Endothelial cell of umbilical vein (primary cell): Measurements from ENCODE around the gene DPP3. TPM values are rescaled to one million over a fixed set of nuclear protein-coding genes. Genes with fewer than 3 reads are reported as not detected.

ENCODE experiments used
- BruUV-seq: library from RNA; stranded (reverse); fragments of 400-500 nt; replicated peaks from 2 replicates; lab custom pipeline; 2021; lab: Mats Ljungman, UMichigan
- CTCF ChIA-PET: fragments of 300-600, 350-600 bp; sonication (Branson Sonifier 250); formaldehyde crosslinking; loops from one replicate; lab custom pipeline; 2021; ENCODE audit warnings: antibody characterized with exemption, inconsistent platforms; lab: Charles Lee
- POLR2A ChIA-PET: fragments of 300-600, 350-600 bp; sonication (Branson Sonifier 250); formaldehyde crosslinking; loops from one replicate; lab custom pipeline; 2021; ENCODE audit warnings: antibody characterized with exemption, inconsistent platforms; lab: Charles Lee
- DNase-seq: peaks from one replicate; pipeline ENCODE4 v3.0.0-alpha.2; 2011; ENCODE audit warnings: low read depth, low spot score
- FAIRE-seq: peaks from 2 replicates; lab custom pipeline; 2011; peaks lifted over from hg19 to GRCh38; lab: Jason Lieb, UNC
- H2AFZ ChIP-seq: 2 replicates; pipeline ENCODE4 v1.6.0; 2012; ENCODE audit warnings: low read depth, low read length, control low read depth, inconsistent platforms
- H3K27ac ChIP-seq: 2 replicates; pipeline ENCODE4 v1.5.1; 2011; ENCODE audit warnings: low read depth, mild to moderate bottlenecking, control low read depth, low read length, moderate library complexity; ENCODE audit not compliant: insufficient read depth
- H3K27me3 ChIP-seq, 2 experiments: 2 replicates each; pipeline versions ENCODE4 v1.6.0 to v1.6.1; 2011; ENCODE audit warnings: low read length in 2 of 2, mixed read lengths in 1 of 2; ENCODE audit not compliant: control insufficient read depth in 2 of 2, insufficient read depth in 2 of 2
- H3K36me3 ChIP-seq, 2 experiments: 2 replicates in 1 of 2; 3 replicates in 1 of 2; pipeline ENCODE4 v1.5.1; 2011; ENCODE audit warnings: low read length in 2 of 2, mild to moderate bottlenecking in 1 of 2, moderate library complexity in 1 of 2; ENCODE audit not compliant: control insufficient read depth in 2 of 2, insufficient read depth in 2 of 2; ENCODE audit errors: extremely low read depth in 1 of 2
- H3K4me1 ChIP-seq: 3 replicates; pipeline ENCODE4 v1.5.1; 2011; ENCODE audit warnings: mild to moderate bottlenecking, low read length; ENCODE audit not compliant: control insufficient read depth, insufficient read depth; ENCODE audit errors: extremely low read depth
- H3K4me2 ChIP-seq: 2 replicates; pipeline ENCODE4 v1.6.1; 2011; ENCODE audit warnings: low read length, control low read depth, mixed read lengths; ENCODE audit not compliant: insufficient read depth
- H3K4me3 ChIP-seq, 3 experiments: fragments of 200-600 bp in 1 of 3; sonication (generic), shearing (Covaris generic) in 1 of 3; replicated peaks in 1 of 3; 2 replicates each; pipeline ENCODE4 v1.5.1; 2011 to 2016; ENCODE audit warnings: control low read depth in 3 of 3, low read length in 3 of 3, mild to moderate bottlenecking in 2 of 3, inconsistent platforms in 1 of 3, low read depth in 1 of 3, moderate library complexity in 1 of 3; ENCODE audit not compliant: insufficient read depth in 1 of 3
- H3K79me2 ChIP-seq: 2 replicates; pipeline ENCODE4 v1.6.0; 2012; ENCODE audit warnings: low read length, inconsistent platforms; ENCODE audit not compliant: control insufficient read depth, insufficient read depth
- H3K9ac ChIP-seq: replicated peaks from 2 replicates; pipeline ENCODE3; 2011; ENCODE audit warnings: low read length, control low read depth; ENCODE audit not compliant: insufficient read depth; ENCODE audit errors: extremely low read depth
- H3K9me1 ChIP-seq: replicated peaks from 3 replicates; pipeline ENCODE4 v1.6.0; 2011; ENCODE audit warnings: mild to moderate bottlenecking, low read length; ENCODE audit not compliant: control insufficient read depth, insufficient read depth; ENCODE audit errors: extremely low read depth
- H3K9me3 ChIP-seq: replicated peaks from 2 replicates; pipeline ENCODE4 v1.5.1; 2012; ENCODE audit warnings: low read length, inconsistent platforms; ENCODE audit not compliant: control insufficient read depth, insufficient read depth
- H4K20me1 ChIP-seq: replicated peaks from 2 replicates; pipeline ENCODE3; 2011; ENCODE audit warnings: mild to moderate bottlenecking, low read length; ENCODE audit not compliant: control insufficient read depth, insufficient read depth; ENCODE audit errors: extremely low read depth
- CTCF ChIP-seq, 2 donors: IDR thresholded peaks; 1 replicate in 1 of 2; 2 replicates in 1 of 2; pipeline ENCODE4 v1.5.1; 2011; ENCODE audit warnings: low read length in 2 of 2, mild to moderate bottlenecking in 2 of 2, moderate library complexity in 2 of 2, control low read depth in 1 of 2, inconsistent platforms in 1 of 2, low read depth in 1 of 2; ENCODE audit not compliant: insufficient read depth in 1 of 2; ENCODE audit errors: extremely low read depth in 1 of 2
- EZH2 ChIP-seq: IDR thresholded peaks from 2 replicates; pipeline ENCODE4 v1.6.1; 2012; ENCODE audit warnings: borderline replicate concordance, low read depth, mild to moderate bottlenecking, moderate library complexity, low read length, inconsistent platforms; ENCODE audit not compliant: severe bottlenecking
- FOS ChIP-seq: IDR thresholded peaks from 2 replicates; pipeline ENCODE4 v1.6.1; 2011; ENCODE audit warnings: mild to moderate bottlenecking, low read length, moderate library complexity, borderline replicate concordance; ENCODE audit not compliant: insufficient read depth
- GATA2 ChIP-seq: IDR thresholded peaks from 2 replicates; pipeline ENCODE4 v1.7.0; 2011; ENCODE audit warnings: low read depth, mild to moderate bottlenecking, moderate library complexity, mixed read lengths, low read length; ENCODE audit not compliant: insufficient read length, insufficient read depth
- JUN ChIP-seq: IDR thresholded peaks from 2 replicates; pipeline ENCODE4 v1.6.1; 2011; ENCODE audit warnings: borderline replicate concordance, low read depth; ENCODE audit not compliant: insufficient read length, insufficient read depth
- MYC ChIP-seq: IDR thresholded peaks from one replicate; pipeline ENCODE4 v1.6.1; 2011; ENCODE audit warnings: mild to moderate bottlenecking, low read depth, low read length
- POLR2A ChIP-seq: IDR thresholded peaks from 2 replicates; pipeline ENCODE4 v1.6.1; 2012; ENCODE audit warnings: low read depth, mild to moderate bottlenecking, control low read depth, low read length
- POLR2AphosphoS5 ChIP-seq: IDR thresholded peaks from 2 replicates; pipeline ENCODE4 v1.6.1; 2012; ENCODE audit warnings: low read depth, mild to moderate bottlenecking, control low read depth, low read length, moderate library complexity; ENCODE audit not compliant: insufficient read depth
- dilution Hi-C: fragments of 300-500 bp; cut with MboI; formaldehyde crosslinking; loops from one replicate; pipeline ENCODE4 v1.15.0; 2019; ENCODE audit warnings: low sequenced_read_pairs; ENCODE audit not compliant: extremely low pct_ligation_motif_present
- intact Hi-C: fragments of 100-400 bp; cut with micrococcal nuclease; formaldehyde crosslinking; loops from one replicate; pipeline ENCODE4 v1.10.0; 2022
- polyA plus RNA-seq, 4 experiments: library from polyadenylated mRNA; depleted of rRNA in 3 of 4; stranded (reverse) in 3 of 4; unstranded in 1 of 4; fragments of >200 nt; gene quantifications; 2 replicates each; pipeline versions ENCODE4 v1.2.1 to v1.2.3, GENCODE V29; 2011 to 2012; ENCODE audit warnings: missing spikeins in 1 of 4
- total RNA-seq: library from RNA; stranded (reverse); gene quantifications from 2 replicates; pipeline ENCODE4 v1.2.3, GENCODE V29; 2021
- TF ChIP-seq, protein P1 (sequence below): IDR thresholded peaks from 2 replicates; pipeline ENCODE4 v1.6.1; 2011; ENCODE audit not compliant: insufficient read depth, insufficient read length

Gene DPP3
- total and polyA plus RNA-seq, 2 donors (not counting 3 experiments of a cell fraction or from before 2014, with no cell fraction given), result 46.4 to 50.4 TPM

DNA sequence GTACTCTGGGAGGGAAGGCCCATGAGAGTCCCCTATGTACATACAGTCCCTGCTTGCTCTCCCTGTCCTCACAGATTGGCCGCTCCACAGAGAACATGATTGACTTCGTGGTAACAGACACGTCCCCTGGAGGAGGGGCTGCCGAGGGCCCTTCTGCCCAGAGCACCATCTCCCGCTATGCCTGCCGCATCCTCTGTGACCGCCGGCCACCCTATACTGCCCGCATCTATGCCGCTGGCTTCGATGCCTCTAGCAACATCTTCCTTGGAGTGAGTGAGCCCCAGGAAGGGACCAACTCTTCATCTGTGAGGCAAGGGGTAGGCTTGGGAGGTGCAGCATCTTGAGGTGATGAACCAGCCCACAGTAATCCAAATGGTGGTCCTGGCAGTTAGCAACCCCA, 7.1 kb upstream of the DPP3 start:
- no peak for DNase-seq
- Histone ChIP-seq H3K4me3 (no peak overlapping the region), H3K4me1 (no peaks in the 10 kb centered on the region), H3K9ac (no peak overlapping the region), H3K36me3 (no peaks in the 10 kb centered on the region), H4K20me1 (no peaks in the 10 kb centered on the region), H3K9me3 (no peaks in the 10 kb centered on the region), H3K79me2 (no peaks in the 10 kb centered on the region), H3K27me3 (no peaks in the 10 kb centered on the region), H3K27ac (no peak overlapping the region), H3K9me1 (no peaks in the 10 kb centered on the region), H3K4me2 (no peak overlapping the region), H2AFZ (no peak overlapping the region)
- TF ChIP-seq JUN (no peak), GATA2 (no peak)
- TF ChIP-seq, protein P1, sequence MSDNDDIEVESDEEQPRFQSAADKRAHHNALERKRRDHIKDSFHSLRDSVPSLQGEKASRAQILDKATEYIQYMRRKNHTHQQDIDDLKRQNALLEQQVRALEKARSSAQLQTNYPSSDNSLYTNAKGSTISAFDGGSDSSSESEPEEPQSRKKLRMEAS, result no peak
- dilution Hi-C loops, result no loop called here
- BruUV-seq, result no TSS peak
- no peak for FAIRE-seq
- ChIA-PET POLR2A (no interaction called here), CTCF (no interaction called here)
- intact Hi-C loops, result no loop called here

GRCh38 chr11:66473608-66474515, 6.4 kb upstream of the DPP3 start:
- dilution Hi-C loops, result no loop called here
- no TSS peak for BruUV-seq
- FAIRE-seq (no peak), DNase-seq (no peak)
- Histone ChIP-seq H3K27me3 (no peaks in the 10 kb centered on the region), H3K9me1 (no peaks in the 10 kb centered on the region), H3K79me2 (peaks cover 3% of the 10 kb centered on the region), H3K4me1 (peaks cover 2% of the 10 kb centered on the region), H3K36me3 (no peaks in the 10 kb centered on the region), H3K27ac (no peak overlapping the region), H3K4me2 (no peak overlapping the region), H3K4me3 (no peak overlapping the region), H3K9me3 (no peaks in the 10 kb centered on the region), H3K9ac (no peak overlapping the region), H4K20me1 (no peaks in the 10 kb centered on the region), H2AFZ (no peak overlapping the region)
- TF ChIP-seq POLR2AphosphoS5, result no peak
- no peak for TF ChIP-seq CTCF (IDR thresholded peaks at IDR 0.05; ENCODE audit: extremely low read depth in 1 of 2, insufficient read depth in 1 of 2, low read depth in 1 of 2, low read length in 2 of 2)
- no peak for TF ChIP-seq MYC
- TF ChIP-seq, protein P1, result no peak
- no peak for TF ChIP-seq GATA2
- TF ChIP-seq FOS, result no peak
- no peak for TF ChIP-seq POLR2A
- TF ChIP-seq JUN, result no peak
- TF ChIP-seq EZH2, result no peak
- ChIA-PET POLR2A (no interaction called here), CTCF (no interaction called here)
- intact Hi-C loops, result no loop called here
